ENCODE measurements around the gene GK. TPM values are rescaled to one million over a fixed set of nuclear protein-coding genes. Genes with fewer than 3 reads are reported as not detected.
A peak's percentile ranks its signal among the peaks of the same experiment; 100 is the strongest.

GK gene
- total RNA-seq, 4 donors from 2014 or later, result 4.1 to 58.6 (median 6.7) TPM

DNA sequence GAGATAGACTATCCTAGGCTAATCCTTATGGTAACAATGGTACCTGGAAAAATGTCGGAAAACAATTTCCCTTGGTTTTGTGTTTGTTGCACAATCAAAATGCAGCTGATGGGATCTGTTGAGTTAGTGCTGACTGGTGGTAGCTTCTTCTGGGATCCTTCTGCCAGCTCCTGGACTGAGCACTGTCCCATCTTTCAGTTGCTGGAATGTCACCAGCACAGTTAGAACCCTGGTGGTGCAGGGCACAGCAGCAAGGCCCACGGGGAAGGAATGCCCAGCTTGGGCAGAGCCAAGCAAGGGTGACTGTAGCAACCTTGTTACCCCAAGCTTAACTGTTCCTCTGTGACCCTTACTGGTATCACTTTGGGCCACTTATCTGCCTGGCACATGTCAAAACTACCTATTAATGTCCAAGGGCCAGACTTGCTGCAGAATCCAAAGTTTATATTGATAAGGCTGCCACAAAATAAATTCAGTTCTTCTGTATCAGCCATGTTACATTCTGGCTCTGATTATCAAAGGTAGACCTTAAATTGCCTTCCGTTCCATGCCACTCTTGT lies 53.1 kb downstream of the GK start:
- DNase-seq (ENCODE audit: low spot score) (no peak), ATAC-seq (ENCODE audit: low FRiP score) (no peak)
- TF ChIP-seq, protein P1, sequence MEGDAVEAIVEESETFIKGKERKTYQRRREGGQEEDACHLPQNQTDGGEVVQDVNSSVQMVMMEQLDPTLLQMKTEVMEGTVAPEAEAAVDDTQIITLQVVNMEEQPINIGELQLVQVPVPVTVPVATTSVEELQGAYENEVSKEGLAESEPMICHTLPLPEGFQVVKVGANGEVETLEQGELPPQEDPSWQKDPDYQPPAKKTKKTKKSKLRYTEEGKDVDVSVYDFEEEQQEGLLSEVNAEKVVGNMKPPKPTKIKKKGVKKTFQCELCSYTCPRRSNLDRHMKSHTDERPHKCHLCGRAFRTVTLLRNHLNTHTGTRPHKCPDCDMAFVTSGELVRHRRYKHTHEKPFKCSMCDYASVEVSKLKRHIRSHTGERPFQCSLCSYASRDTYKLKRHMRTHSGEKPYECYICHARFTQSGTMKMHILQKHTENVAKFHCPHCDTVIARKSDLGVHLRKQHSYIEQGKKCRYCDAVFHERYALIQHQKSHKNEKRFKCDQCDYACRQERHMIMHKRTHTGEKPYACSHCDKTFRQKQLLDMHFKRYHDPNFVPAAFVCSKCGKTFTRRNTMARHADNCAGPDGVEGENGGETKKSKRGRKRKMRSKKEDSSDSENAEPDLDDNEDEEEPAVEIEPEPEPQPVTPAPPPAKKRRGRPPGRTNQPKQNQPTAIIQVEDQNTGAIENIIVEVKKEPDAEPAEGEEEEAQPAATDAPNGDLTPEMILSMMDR (IDR thresholded peaks at IDR 0.05), result no peak

DNA sequence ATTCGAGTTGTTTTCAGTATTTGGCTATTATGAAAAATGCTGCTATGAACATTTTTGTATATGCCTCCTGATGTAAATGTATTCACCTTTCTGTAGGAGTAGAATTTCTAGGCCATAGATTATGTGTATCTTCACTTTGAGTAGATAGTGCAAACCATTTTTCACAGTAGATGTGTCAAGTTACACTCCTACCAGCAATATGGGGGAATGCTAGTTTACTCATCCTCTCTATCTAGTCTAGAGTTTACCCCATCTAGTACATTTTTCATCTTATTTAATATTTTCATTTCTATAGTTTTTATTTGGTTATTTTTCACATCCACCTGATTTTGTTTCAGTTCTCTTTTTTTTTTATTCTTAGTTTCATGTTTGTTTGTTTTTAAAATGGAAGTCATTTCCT lies 59.0 kb downstream of the GK start:
- no peak for DNase-seq (ENCODE audit: low spot score)
- TF ChIP-seq, protein P1 (IDR thresholded peaks at IDR 0.05), result no peak
- no peak for ATAC-seq (ENCODE audit: low FRiP score)

- peak; percentile 54 for ATAC-seq (ENCODE audit: low FRiP score)
Observed at GRCh38 chrX:30713061-30713525, 59.9 kb downstream of the GK start.

GRCh38 chrX:30714138-30714537 lies 60.9 kb downstream of the GK start:
- TF ChIP-seq, protein P1 (IDR thresholded peaks at IDR 0.05), result no peak
- no peak for ATAC-seq (ENCODE audit: low FRiP score)
- no peak for DNase-seq (ENCODE audit: low spot score)

More at GRCh38 chrX:30713061-30713525, 59.9 kb downstream of the GK start:
- DNase-seq (ENCODE audit: low spot score), result no peak
- TF ChIP-seq, protein P1 (IDR thresholded peaks at IDR 0.05), result no peak

GRCh38 chrX:30715976-30716375 lies 62.8 kb downstream of the GK start:
- DNase-seq (ENCODE audit: low spot score) (no peak), ATAC-seq (ENCODE audit: low FRiP score) (no peak)
- TF ChIP-seq, protein P1 (IDR thresholded peaks at IDR 0.05), result no peak

DNA sequence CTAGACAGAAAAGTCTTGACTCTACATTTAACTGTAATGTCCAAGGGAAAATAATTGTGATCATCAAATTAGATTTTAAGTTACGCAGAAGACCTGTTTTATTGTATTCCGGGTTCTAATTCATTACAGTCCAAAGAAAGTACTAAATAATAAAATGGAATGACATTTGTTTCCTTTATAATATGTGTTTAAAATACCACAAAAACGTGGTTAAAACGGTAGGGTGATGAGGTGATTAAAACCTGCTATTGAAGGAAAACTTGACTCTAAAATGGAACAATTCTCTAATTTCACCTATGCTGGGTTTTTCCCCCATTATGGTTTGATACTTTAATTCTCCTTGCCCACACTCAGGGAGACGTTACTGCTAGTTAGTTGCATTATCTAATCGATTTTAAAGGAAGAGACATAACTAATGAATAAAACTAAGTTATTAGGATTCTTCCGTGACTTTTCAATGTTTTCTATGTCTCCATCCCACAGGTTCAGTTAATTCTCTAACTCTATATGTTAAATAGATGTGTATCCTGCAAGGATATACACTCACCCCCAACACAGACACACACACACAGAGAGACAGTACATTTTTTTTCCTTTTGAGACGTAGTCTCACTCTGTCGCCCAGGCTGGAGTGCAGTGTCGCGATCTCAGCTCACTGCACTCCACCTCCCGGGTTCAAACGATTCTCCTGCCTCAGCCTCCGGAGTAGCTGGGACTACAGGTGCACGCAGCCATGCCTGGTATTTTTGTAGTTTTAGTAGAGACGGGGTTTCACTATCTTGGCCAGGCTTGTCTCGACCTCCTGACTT lies 80.8 kb downstream of the GK start:
- no peak for ATAC-seq (ENCODE audit: low FRiP score)
- DNase-seq (ENCODE audit: low spot score), result no peak
- TF ChIP-seq, protein P1 (IDR thresholded peaks at IDR 0.05), result no peak

- TF ChIP-seq, protein P1 (IDR thresholded peaks at IDR 0.05), result no peak
- ATAC-seq (ENCODE audit: low FRiP score), result no peak
- DNase-seq (ENCODE audit: low spot score), result no peak
Observed at GRCh38 chrX:30734782-30735181, 81.6 kb downstream of the GK start.
